HepG2 (cell line): Measurements from ENCODE around the gene TMEM214. TPM values are rescaled to one million over a fixed set of nuclear protein-coding genes. Genes with fewer than 3 reads are reported as not detected.

Experiments used
- FIP1L1 ChIP-seq: fragments of 200-400 bp; formaldehyde crosslinking; IDR thresholded peaks from 2 replicates; pipeline ENCODE4 v1.6.1; 2018; ENCODE audit warnings: low read depth, mild to moderate bottlenecking, low read length, moderate library complexity, borderline replicate concordance; ENCODE audit not compliant: insufficient read depth
- FOXO1 ChIP-seq: sonication (generic); formaldehyde crosslinking; IDR thresholded peaks from 2 replicates; pipeline ENCODE4 v1.4.0; 2020; ENCODE audit warnings: missing genetic modification reagents
- NFIB ChIP-seq: sonication (generic); formaldehyde crosslinking; IDR thresholded peaks from 2 replicates; pipeline ENCODE4 v1.9.0; 2021; ENCODE audit warnings: missing genetic modification reagents, mild to moderate bottlenecking, borderline replicate concordance
- ZFAT ChIP-seq: sonication (generic); formaldehyde crosslinking; conservative IDR thresholded peaks from 2 replicates; pipeline ENCODE4 v1.8.1; 2023; ENCODE audit warnings: missing genetic modification reagents, inconsistent platforms
- ZNF282 ChIP-seq: fragments of 450-650 bp; IDR thresholded peaks from 2 replicates; pipeline ENCODE4 v1.6.1; 2018; ENCODE audit not compliant: partially characterized antibody
- ZNF326 ChIP-seq: sonication (generic); formaldehyde crosslinking; IDR thresholded peaks from 2 replicates; pipeline ENCODE4 v1.4.0; 2020; ENCODE audit warnings: missing genetic modification reagents, borderline replicate concordance
- ZNF496 ChIP-seq: sonication (generic); formaldehyde crosslinking; IDR thresholded peaks from 2 replicates; pipeline ENCODE4 v1.8.1; 2023; ENCODE audit warnings: mild to moderate bottlenecking, moderate library complexity, missing genetic modification reagents; ENCODE audit not compliant: insufficient replicate concordance
- ZNF724P ChIP-seq: sonication (generic); formaldehyde crosslinking; IDR thresholded peaks from 2 replicates; pipeline ENCODE4 v1.8.0; 2022; ENCODE audit warnings: missing genetic modification reagents, borderline replicate concordance
- polyA plus RNA-seq, 8 experiments: library from polyadenylated mRNA; depleted of rRNA in 3 of 8; stranded (reverse) in 7 of 8; unstranded in 1 of 8; fragments of >200 nt; fragmentation: Illumina TruSeq in 4 of 8; extraction: Trizol in 4 of 8; gene quantifications; 2 replicates each; pipeline versions ENCODE4 v1.2.1 to v1.2.3, GENCODE V29; 2011 to 2016; ENCODE audit warnings: low read depth in 4 of 8, missing spikeins in 1 of 8, mixed read lengths in 1 of 8; ENCODE audit not compliant: insufficient read depth in 1 of 8
- total RNA-seq, 5 experiments: library from RNA; depleted of rRNA; stranded (reverse); fragments of >200 nt; fragmentation: Illumina TruSeq; extraction: Trizol; gene quantifications; 2 replicates each; pipeline ENCODE4 v1.2.3, GENCODE V29; 2016; ENCODE audit warnings: low read depth in 1 of 5
- TF ChIP-seq, protein P1 (sequence below): sonication (generic); formaldehyde crosslinking; IDR thresholded peaks from 2 replicates; pipeline ENCODE4 v1.4.0; 2020; ENCODE audit warnings: missing genetic modification reagents, borderline replicate concordance
- TF ChIP-seq, protein P2 (sequence below): sonication (generic); formaldehyde crosslinking; IDR thresholded peaks from 2 replicates; pipeline ENCODE4 v1.4.0; 2020; ENCODE audit warnings: missing genetic modification reagents
- TF ChIP-seq, protein P3 (sequence below): sonication (generic); formaldehyde crosslinking; IDR thresholded peaks from 2 replicates; pipeline ENCODE4 v1.4.0; 2020; ENCODE audit warnings: missing genetic modification reagents
- TF ChIP-seq, protein P4 (sequence below): sonication (generic); formaldehyde crosslinking; IDR thresholded peaks from 2 replicates; pipeline ENCODE4 v1.4.0; 2020; ENCODE audit warnings: missing genetic modification reagents
- TF ChIP-seq, protein P5 (sequence below): sonication (generic); formaldehyde crosslinking; IDR thresholded peaks from 2 replicates; pipeline ENCODE4 v1.4.0; 2020; ENCODE audit warnings: mild to moderate bottlenecking, missing genetic modification reagents
- TF ChIP-seq, protein P6 (sequence below): IDR thresholded peaks from 2 replicates; pipeline ENCODE4 v1.6.1; 2016; ENCODE audit warnings: control low read depth

TMEM214 gene
- total and polyA plus RNA-seq, 2 of the 13 experiments (the other 11 are each of a cell fraction or from before 2014, with no cell fraction given), result 58.3 to 132 TPM

- TF ChIP-seq, protein P1, sequence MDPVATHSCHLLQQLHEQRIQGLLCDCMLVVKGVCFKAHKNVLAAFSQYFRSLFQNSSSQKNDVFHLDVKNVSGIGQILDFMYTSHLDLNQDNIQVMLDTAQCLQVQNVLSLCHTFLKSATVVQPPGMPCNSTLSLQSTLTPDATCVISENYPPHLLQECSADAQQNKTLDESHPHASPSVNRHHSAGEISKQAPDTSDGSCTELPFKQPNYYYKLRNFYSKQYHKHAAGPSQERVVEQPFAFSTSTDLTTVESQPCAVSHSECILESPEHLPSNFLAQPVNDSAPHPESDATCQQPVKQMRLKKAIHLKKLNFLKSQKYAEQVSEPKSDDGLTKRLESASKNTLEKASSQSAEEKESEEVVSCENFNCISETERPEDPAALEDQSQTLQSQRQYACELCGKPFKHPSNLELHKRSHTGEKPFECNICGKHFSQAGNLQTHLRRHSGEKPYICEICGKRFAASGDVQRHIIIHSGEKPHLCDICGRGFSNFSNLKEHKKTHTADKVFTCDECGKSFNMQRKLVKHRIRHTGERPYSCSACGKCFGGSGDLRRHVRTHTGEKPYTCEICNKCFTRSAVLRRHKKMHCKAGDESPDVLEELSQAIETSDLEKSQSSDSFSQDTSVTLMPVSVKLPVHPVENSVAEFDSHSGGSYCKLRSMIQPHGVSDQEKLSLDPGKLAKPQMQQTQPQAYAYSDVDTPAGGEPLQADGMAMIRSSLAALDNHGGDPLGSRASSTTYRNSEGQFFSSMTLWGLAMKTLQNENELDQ (CRISPR knock-in tag), result no peak
- TF ChIP-seq ZNF326 (CRISPR knock-in tag) (peak; percentile 32; the same call in 1 of the 2 replicates), ZNF282 (no peak), NFIB (no peak), FIP1L1 (0 out of 2 replicates have a peak, but pooled peaks have one; percentile 29), ZNF724P (CRISPR knock-in tag) (peak; percentile 80), ZFAT (CRISPR knock-in tag) (0 out of 2 replicates have a peak, but pooled peaks have one; percentile 75), FOXO1 (CRISPR knock-in tag) (no peak), ZNF496 (CRISPR knock-in tag) (no peak)
- TF ChIP-seq, protein P2, sequence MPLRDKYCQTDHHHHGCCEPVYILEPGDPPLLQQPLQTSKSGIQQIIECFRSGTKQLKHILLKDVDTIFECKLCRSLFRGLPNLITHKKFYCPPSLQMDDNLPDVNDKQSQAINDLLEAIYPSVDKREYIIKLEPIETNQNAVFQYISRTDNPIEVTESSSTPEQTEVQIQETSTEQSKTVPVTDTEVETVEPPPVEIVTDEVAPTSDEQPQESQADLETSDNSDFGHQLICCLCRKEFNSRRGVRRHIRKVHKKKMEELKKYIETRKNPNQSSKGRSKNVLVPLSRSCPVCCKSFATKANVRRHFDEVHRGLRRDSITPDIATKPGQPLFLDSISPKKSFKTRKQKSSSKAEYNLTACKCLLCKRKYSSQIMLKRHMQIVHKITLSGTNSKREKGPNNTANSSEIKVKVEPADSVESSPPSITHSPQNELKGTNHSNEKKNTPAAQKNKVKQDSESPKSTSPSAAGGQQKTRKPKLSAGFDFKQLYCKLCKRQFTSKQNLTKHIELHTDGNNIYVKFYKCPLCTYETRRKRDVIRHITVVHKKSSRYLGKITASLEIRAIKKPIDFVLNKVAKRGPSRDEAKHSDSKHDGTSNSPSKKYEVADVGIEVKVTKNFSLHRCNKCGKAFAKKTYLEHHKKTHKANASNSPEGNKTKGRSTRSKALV (CRISPR knock-in tag), result no peak
- TF ChIP-seq, protein P3, sequence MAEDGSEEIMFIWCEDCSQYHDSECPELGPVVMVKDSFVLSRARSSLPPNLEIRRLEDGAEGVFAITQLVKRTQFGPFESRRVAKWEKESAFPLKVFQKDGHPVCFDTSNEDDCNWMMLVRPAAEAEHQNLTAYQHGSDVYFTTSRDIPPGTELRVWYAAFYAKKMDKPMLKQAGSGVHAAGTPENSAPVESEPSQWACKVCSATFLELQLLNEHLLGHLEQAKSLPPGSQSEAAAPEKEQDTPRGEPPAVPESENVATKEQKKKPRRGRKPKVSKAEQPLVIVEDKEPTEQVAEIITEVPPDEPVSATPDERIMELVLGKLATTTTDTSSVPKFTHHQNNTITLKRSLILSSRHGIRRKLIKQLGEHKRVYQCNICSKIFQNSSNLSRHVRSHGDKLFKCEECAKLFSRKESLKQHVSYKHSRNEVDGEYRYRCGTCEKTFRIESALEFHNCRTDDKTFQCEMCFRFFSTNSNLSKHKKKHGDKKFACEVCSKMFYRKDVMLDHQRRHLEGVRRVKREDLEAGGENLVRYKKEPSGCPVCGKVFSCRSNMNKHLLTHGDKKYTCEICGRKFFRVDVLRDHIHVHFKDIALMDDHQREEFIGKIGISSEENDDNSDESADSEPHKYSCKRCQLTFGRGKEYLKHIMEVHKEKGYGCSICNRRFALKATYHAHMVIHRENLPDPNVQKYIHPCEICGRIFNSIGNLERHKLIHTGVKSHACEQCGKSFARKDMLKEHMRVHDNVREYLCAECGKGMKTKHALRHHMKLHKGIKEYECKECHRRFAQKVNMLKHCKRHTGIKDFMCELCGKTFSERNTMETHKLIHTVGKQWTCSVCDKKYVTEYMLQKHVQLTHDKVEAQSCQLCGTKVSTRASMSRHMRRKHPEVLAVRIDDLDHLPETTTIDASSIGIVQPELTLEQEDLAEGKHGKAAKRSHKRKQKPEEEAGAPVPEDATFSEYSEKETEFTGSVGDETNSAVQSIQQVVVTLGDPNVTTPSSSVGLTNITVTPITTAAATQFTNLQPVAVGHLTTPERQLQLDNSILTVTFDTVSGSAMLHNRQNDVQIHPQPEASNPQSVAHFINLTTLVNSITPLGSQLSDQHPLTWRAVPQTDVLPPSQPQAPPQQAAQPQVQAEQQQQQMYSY (CRISPR knock-in tag), result no peak
- TF ChIP-seq, protein P4, sequence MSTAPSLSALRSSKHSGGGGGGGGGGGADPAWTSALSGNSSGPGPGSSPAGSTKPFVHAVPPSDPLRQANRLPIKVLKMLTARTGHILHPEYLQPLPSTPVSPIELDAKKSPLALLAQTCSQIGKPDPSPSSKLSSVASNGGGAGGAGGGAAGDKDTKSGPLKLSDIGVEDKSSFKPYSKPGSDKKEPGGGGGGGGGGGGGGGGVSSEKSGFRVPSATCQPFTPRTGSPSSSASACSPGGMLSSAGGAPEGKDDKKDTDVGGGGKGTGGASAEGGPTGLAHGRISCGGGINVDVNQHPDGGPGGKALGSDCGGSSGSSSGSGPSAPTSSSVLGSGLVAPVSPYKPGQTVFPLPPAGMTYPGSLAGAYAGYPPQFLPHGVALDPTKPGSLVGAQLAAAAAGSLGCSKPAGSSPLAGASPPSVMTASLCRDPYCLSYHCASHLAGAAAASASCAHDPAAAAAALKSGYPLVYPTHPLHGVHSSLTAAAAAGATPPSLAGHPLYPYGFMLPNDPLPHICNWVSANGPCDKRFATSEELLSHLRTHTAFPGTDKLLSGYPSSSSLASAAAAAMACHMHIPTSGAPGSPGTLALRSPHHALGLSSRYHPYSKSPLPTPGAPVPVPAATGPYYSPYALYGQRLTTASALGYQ (CRISPR knock-in tag), result peak; percentile 65; the same call in 1 of the 2 replicates
- TF ChIP-seq, protein P5, sequence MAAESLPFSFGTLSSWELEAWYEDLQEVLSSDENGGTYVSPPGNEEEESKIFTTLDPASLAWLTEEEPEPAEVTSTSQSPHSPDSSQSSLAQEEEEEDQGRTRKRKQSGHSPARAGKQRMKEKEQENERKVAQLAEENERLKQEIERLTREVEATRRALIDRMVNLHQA (CRISPR knock-in tag), result no peak
- TF ChIP-seq, protein P6, sequence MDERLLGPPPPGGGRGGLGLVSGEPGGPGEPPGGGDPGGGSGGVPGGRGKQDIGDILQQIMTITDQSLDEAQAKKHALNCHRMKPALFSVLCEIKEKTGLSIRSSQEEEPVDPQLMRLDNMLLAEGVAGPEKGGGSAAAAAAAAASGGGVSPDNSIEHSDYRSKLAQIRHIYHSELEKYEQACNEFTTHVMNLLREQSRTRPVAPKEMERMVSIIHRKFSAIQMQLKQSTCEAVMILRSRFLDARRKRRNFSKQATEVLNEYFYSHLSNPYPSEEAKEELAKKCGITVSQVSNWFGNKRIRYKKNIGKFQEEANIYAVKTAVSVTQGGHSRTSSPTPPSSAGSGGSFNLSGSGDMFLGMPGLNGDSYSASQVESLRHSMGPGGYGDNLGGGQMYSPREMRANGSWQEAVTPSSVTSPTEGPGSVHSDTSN (CRISPR knock-in tag), result no peak
Observed at GRCh38 chr2:27049422-27050280, 16.9 kb downstream of the TMEM214 start (continued).
